ENCODE measurements around the gene CATSPERZ. TPM values are rescaled to one million over a fixed set of nuclear protein-coding genes. Genes with fewer than 3 reads are reported as not detected.
"Not testable (repeated sequence)": the region's sequence is repeated elsewhere in the genome, so short reads cannot be mapped to it uniquely, and the experiment has no call there.

The CATSPERZ gene
- total RNA-seq, 2 experiments from 2014 or later: not detected

DNA sequence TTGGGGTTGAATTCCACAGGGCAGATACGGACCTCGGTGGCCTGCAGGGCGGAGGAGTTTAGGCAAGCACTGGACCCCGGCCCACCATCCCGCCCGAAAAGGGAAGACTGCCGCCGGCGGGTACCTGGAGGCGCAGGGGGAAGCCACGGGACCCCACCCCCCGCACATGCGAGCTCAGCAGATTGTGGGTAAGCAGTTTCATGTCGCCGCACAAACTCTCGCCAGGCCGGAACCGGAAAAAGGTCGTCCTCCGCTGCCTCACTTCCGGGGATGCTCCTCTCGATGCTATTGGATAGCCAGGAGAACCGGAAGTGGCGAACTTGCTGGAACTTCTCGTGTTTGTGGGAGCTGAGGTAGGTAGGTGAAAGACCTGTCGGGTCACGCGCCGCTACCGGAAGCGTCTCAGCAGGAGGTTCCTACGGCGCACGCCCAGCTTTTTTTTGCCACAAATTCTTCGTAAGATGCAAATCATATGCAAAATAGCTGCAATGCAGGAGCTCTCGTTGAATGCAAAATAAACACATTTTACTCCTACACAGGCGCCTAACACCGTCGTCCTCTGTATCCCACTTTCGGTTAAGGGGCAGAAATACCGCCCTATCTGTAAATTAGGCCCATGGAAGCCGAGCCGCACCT is 17.3 kb downstream of the CATSPERZ start, which contains the start of gene TRMT112:
Gene TRMT112 (minus strand): TSS at position 235 of the 636 bp plus-strand sequence. CDS start 33 bp downstream, at position 202.
- CTCF ChIA-PET: interaction anchor here (0.6 to 5.3 kb wide), 33 partner anchors 8 to 800 kb away, joined by 3 to 137 read pairs (median 4); partner anchors contain the start of genes BAD, CCDC88B, ESRRA and FERMT3
- no peaks in the 10 kb centered on the region for H3K27me3 Mint-ChIP-seq (ENCODE audit: low read depth)
- H3K4me3 Mint-ChIP-seq: peak within 1 kb of the TSS; percentile 89
- peak within 1 kb of the TSS; percentile 100 for H3K27ac Mint-ChIP-seq
- peaks cover 54% of the 10 kb centered on the region for H3K4me1 Mint-ChIP-seq (ENCODE audit: low read depth)
- peak; percentile 76 for ATAC-seq
- no peaks in the 10 kb centered on the region for H3K9me3 Mint-ChIP-seq (ENCODE audit: insufficient read depth)
- peak; percentile 99 for DNase-seq
- peaks cover 48% of the 10 kb centered on the region for H3K36me3 Mint-ChIP-seq (ENCODE audit: low read depth)
- POLR2A ChIA-PET: interaction anchor here (0.7 to 3.9 kb wide), 24 partner anchors 10 to 794 kb away, joined by 3 to 44 read pairs (median 4); partner anchors contain the start of genes BAD, CCDC88B, ESRRA and FERMT3

DNA sequence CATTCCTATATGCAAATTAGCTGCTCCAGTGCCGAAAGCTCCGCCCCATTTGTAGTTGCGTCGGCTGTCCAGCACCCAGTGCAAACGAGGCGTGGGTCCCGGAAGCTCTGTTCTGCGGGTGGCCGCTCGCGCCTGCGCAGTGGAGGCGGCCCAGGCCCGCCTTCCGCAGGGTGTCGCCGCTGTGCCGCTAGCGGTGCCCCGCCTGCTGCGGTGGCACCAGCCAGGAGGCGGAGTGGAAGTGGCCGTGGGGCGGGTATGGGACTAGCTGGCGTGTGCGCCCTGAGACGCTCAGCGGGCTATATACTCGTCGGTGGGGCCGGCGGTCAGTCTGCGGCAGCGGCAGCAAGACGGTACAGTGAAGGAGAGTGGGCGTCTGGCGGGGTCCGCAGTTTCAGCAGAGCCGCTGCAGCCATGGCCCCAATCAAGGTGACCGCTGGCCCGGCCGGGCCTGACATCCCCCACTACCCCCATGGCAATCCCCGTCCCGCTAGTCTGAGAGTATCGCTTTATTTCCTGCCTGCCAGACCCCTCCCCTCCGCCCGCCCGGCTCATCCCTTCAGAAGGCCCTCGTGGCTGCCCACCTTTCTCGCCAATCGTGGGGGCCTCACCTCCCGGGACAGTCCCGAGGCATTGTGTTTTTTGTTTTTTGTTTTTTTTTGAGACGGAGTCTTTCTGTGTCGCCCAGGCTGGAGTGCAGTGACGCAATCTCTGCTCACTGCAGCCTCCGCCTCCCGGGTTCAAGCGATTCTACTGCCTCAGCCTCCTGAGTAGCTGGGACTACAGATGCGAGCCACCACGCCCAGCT is 18.0 kb downstream of the CATSPERZ start, which contains the start of gene PRDX5:
Gene PRDX5 (plus strand): TSS at position 161 of the 805 bp plus-strand sequence. CDS start 95 bp downstream, at position 256.
- ChIA-PET POLR2A (interaction anchor here (0.7 to 3.9 kb wide), 22 partner anchors 9 to 794 kb away, joined by 3 to 44 read pairs (median 4); partner anchors contain the start of genes BAD, CCDC88B, ESRRA and FERMT3), CTCF (interaction anchor here (0.6 to 5.3 kb wide), 31 partner anchors 9 to 481 kb away, joined by 3 to 137 read pairs (median 4); partner anchors contain the start of genes BAD, CCDC88B, ESRRA and FERMT3)
- DNase-seq (peak; percentile 96), ATAC-seq (peak; percentile 80)
- Mint-ChIP-seq H3K4me3 (peak within 1 kb of the TSS; percentile 89), H3K27me3 (ENCODE audit: low read depth) (no peaks in the 10 kb centered on the region), H3K4me1 (ENCODE audit: low read depth) (peaks cover 47% of the 10 kb centered on the region), H3K27ac (peak within 1 kb of the TSS; percentile 100), H3K9me3 (ENCODE audit: insufficient read depth) (no peaks in the 10 kb centered on the region), H3K36me3 (ENCODE audit: low read depth) (peaks cover 41% of the 10 kb centered on the region)

DNA sequence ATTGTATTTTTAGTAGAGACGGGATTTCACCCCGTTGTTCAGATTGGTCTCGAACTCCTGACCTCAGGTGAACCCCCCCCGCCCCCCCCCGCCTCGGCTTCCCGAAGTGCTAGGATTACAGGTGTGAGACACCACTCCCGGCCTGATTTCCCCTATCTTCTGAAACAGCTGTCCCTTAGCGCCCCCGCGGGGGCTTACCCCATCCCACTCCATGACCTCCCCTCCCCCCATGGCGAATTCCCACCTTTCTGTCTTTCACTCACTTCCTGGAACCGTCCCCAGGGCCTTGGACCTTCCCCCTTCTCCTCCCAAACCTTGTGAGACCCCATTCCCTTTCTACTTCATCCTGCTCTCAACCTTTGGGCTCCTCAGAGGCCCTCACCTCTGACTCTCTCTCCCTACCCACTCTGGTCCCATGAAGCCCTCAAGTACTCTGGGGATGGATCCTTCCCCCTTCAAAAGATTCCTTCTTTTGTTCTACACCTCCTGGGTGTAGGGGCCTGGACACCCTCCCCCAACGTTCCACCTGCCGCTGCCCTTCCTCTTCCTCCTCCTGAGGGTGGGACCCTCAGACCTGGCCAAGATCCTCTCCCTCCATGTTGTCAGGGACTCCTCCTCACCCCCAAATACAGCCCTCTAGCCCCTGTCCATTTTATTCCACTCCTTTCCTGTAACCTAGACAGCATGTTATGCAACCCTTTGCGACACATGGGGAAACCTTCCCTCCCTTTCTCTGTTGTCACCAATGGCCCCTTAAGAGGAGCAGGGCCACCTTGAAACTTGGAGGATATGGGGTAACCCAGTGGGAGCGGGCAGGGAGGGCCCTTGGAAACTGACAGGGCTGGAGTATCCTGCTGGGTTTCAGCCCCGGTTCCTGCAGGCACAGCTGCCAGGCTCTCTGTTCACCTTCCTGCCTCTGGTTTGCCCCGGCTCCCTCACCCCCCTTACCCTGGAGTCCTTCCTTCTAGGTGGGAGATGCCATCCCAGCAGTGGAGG is 18.9 kb downstream of the CATSPERZ start:
- H3K4me1 Mint-ChIP-seq (ENCODE audit: low read depth): peaks cover 44% of the 10 kb centered on the region
- peak overlapping the region; percentile 89 for H3K4me3 Mint-ChIP-seq
- ChIA-PET CTCF (interaction anchor here (1.2 to 5.3 kb wide), 7 partner anchors 13 to 115 kb away, joined by 3 to 137 read pairs (median 17); partner anchors contain the start of genes CCDC88B, ESRRA and FERMT3), POLR2A (interaction anchor here (2.3 to 3.9 kb wide), 5 partner anchors 13 to 112 kb away, joined by 12 to 44 read pairs (median 37); partner anchors contain the start of genes CCDC88B, ESRRA and FERMT3)
- no peak for ATAC-seq
- DNase-seq: no peak
- peaks cover 40% of the 10 kb centered on the region for H3K36me3 Mint-ChIP-seq (ENCODE audit: low read depth)
- no peaks in the 10 kb centered on the region for H3K9me3 Mint-ChIP-seq (ENCODE audit: insufficient read depth)
- peak overlapping the region; percentile 100 for H3K27ac Mint-ChIP-seq
- H3K27me3 Mint-ChIP-seq (ENCODE audit: low read depth): no peaks in the 10 kb centered on the region

DNA sequence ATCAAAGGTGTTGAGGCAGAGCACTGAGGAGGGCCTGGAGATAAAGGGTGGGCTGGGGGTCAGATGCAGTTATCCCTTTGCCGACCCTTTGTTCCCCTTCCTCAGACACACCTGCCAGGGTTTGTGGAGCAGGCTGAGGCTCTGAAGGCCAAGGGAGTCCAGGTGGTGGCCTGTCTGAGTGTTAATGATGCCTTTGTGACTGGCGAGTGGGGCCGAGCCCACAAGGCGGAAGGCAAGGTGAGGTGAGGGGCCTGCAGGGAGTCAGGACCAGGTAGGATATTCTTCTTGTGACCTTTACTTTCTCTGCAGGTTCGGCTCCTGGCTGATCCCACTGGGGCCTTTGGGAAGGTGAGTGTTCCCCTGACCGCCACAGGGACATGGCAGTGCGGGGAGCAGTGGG is 20.4 kb downstream of the CATSPERZ start:
- ChIA-PET CTCF (interaction anchor here (5.3 kb wide), 1 partner anchor 12 kb away, joined by 137 read pairs; no protein-coding TSS in a partner anchor), POLR2A (no interaction called here)
- Mint-ChIP-seq H3K36me3 (ENCODE audit: low read depth) (peaks cover 30% of the 10 kb centered on the region), H3K4me1 (ENCODE audit: low read depth) (peaks cover 43% of the 10 kb centered on the region), H3K27ac (no peak overlapping the region), H3K9me3 (ENCODE audit: insufficient read depth) (no peaks in the 10 kb centered on the region), H3K4me3 (no peak overlapping the region), H3K27me3 (ENCODE audit: low read depth) (no peaks in the 10 kb centered on the region)
- ATAC-seq (no peak), DNase-seq (no peak)

DNA sequence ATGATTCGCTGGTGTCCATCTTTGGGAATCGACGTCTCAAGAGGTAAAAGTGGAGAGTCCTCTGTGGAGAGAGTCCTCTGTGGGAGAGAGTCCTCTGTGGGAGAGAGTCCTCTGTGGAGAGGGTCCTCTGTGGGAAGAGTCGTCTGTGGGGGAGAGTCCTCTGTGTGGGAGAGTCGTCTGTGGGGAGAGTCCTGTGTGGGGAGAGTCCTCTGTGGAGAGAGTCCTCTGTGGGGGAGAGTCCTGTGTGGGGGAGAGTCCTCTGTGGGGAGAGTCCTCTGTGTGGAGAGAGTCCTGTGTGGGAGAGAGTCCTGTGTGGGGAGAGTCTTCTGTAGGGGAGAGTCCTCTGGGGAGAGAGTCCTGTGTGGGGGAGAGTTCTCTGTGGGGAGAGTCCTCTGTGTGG is 20.9 kb downstream of the CATSPERZ start:
- no peak overlapping the region for H3K4me3 Mint-ChIP-seq
- H3K27ac Mint-ChIP-seq: peak overlapping the region; percentile 57
- POLR2A ChIA-PET: no interaction called here

DNA sequence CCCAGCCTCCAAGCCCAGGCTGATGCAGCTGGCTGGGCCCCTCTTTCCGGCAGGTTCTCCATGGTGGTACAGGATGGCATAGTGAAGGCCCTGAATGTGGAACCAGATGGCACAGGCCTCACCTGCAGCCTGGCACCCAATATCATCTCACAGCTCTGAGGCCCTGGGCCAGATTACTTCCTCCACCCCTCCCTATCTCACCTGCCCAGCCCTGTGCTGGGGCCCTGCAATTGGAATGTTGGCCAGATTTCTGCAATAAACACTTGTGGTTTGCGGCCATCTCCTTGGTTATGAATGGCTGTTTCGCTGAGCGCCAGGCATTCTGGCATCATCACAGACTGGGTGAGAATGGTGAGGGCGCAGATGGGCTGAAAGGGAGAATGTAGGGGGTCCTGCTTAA is 21.4 kb downstream of the CATSPERZ start:
- CTCF ChIA-PET: interaction anchor here (0.9 kb wide), 1 partner anchor 117 kb away, joined by 3 read pairs; no protein-coding TSS in a partner anchor
- H3K36me3 Mint-ChIP-seq (ENCODE audit: low read depth): peaks cover 26% of the 10 kb centered on the region
- peaks cover 38% of the 10 kb centered on the region for H3K4me1 Mint-ChIP-seq (ENCODE audit: low read depth)
- H3K27me3 Mint-ChIP-seq (ENCODE audit: low read depth): no peaks in the 10 kb centered on the region
- ATAC-seq (no peak), DNase-seq (no peak)
- H3K4me3 Mint-ChIP-seq: no peak overlapping the region
- peak overlapping the region; percentile 43 for H3K27ac Mint-ChIP-seq
- no peaks in the 10 kb centered on the region for H3K9me3 Mint-ChIP-seq (ENCODE audit: insufficient read depth)
- POLR2A ChIA-PET: no interaction called here

More for the DNA sequence above, 20.9 kb downstream of the CATSPERZ start:
- ATAC-seq: no peak
- H3K27me3 Mint-ChIP-seq (ENCODE audit: low read depth): no peaks in the 10 kb centered on the region
- H3K9me3 Mint-ChIP-seq (ENCODE audit: insufficient read depth): no peaks in the 10 kb centered on the region
- peaks cover 43% of the 10 kb centered on the region for H3K4me1 Mint-ChIP-seq (ENCODE audit: low read depth)
- H3K36me3 Mint-ChIP-seq (ENCODE audit: low read depth): peaks cover 30% of the 10 kb centered on the region
- DNase-seq: no peak
- CTCF ChIA-PET: no interaction called here

DNA sequence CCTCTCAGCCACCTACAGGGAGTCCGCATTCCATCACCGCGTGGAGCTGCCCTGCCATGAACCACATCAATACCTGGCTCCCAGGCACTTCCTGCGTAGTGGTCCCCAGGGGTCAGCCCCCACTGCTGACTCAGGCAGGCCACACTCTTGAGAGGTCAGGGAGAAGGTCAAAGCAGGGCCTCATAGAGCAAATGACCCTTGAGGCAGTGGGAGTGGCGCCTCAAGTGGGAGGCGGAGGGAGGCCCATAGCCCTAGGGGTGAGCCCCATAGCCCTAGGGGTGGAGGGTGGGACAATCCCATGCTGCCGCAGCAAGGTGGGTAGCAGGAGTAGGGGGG is 22.7 kb downstream of the CATSPERZ start:
- H3K4me3 Mint-ChIP-seq: no peak overlapping the region
- ChIA-PET CTCF (interaction anchor here (0.6 to 1.4 kb wide), 2 partner anchors 9 to 32 kb away, joined by 3 to 7 read pairs; no protein-coding TSS in a partner anchor), POLR2A (interaction anchor here (1.6 kb wide), 1 partner anchor 17 kb away, joined by 4 read pairs; the partner anchor contains the start of gene CCDC88B)
- H3K27me3 Mint-ChIP-seq (ENCODE audit: low read depth): peaks cover 2% of the 10 kb centered on the region
- ATAC-seq (no peak), DNase-seq (no peak)
- no peaks in the 10 kb centered on the region for H3K9me3 Mint-ChIP-seq (ENCODE audit: insufficient read depth)
- no peak overlapping the region for H3K27ac Mint-ChIP-seq
- H3K36me3 Mint-ChIP-seq (ENCODE audit: low read depth): peaks cover 14% of the 10 kb centered on the region
- H3K4me1 Mint-ChIP-seq (ENCODE audit: low read depth): peaks cover 31% of the 10 kb centered on the region

DNA sequence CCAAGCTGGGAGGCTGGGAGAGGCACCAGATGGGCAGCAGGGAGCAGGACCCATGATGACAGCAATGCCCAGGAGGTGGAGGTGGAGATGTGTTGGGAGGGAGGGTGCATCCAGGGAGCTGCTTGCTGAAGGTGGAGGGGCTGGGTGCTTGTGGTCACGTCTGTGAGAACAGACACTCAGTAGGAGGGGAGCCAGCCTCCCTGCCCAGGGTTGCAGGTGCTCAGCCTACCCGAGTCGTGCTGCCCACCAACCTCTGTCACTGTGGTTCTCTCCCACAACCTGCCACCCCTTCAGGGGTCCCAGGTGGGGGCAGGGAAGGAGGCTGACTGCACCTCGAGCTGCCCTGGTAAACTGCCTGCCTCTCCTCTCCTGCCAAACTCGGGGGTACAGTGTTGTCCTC is 23.2 kb downstream of the CATSPERZ start:
- Mint-ChIP-seq H3K9me3 (ENCODE audit: insufficient read depth) (no peaks in the 10 kb centered on the region), H3K4me1 (ENCODE audit: low read depth) (peaks cover 27% of the 10 kb centered on the region), H3K36me3 (ENCODE audit: low read depth) (peaks cover 14% of the 10 kb centered on the region), H3K4me3 (no peak overlapping the region), H3K27me3 (ENCODE audit: low read depth) (peaks cover 2% of the 10 kb centered on the region), H3K27ac (no peak overlapping the region)
- DNase-seq (no peak), ATAC-seq (no peak)
- CTCF ChIA-PET: interaction anchor here (1.4 kb wide), 1 partner anchor 8 kb away, joined by 7 read pairs; no protein-coding TSS in a partner anchor
- POLR2A ChIA-PET: interaction anchor here (0.5 to 1.6 kb wide), 4 partner anchors 14 to 507 kb away, joined by 3 to 5 read pairs (median 4); partner anchors contain the start of gene CCDC88B

DNA sequence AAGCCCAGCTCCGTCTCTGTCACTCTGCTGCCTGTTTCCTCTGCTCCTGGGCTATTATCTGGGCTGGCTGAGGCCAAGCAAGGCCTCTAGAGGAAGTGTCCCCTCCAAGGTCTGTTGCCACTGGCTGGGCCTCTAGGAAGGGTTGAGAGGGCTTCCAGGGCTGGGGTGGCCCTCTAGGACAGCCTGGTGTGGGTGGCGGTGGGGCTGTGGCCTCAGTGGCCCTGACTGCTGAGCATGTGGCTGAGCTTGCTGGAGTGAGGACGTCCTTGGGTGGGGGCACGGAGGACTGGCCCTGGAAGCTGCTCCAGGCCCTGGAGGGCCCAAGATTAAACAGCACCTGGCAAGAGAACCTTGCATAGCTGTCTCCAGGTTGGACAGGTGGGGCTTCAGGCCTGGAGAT is 23.8 kb downstream of the CATSPERZ start:
- ChIA-PET POLR2A (interaction anchor here (0.5 to 1.6 kb wide), 4 partner anchors 15 to 507 kb away, joined by 3 to 5 read pairs (median 4); partner anchors contain the start of gene CCDC88B), CTCF (interaction anchor here (1.4 kb wide), 1 partner anchor 8 kb away, joined by 7 read pairs; no protein-coding TSS in a partner anchor)
- not testable (repeated sequence) for H3K4me3 Mint-ChIP-seq; H3K9me3 Mint-ChIP-seq (ENCODE audit: insufficient read depth); ATAC-seq; H3K27ac Mint-ChIP-seq; H3K27me3 Mint-ChIP-seq (ENCODE audit: low read depth); DNase-seq
- peaks cover 14% of the 10 kb centered on the region for H3K36me3 Mint-ChIP-seq (ENCODE audit: low read depth)
- H3K4me1 Mint-ChIP-seq (ENCODE audit: low read depth): peaks cover 23% of the 10 kb centered on the region

DNA sequence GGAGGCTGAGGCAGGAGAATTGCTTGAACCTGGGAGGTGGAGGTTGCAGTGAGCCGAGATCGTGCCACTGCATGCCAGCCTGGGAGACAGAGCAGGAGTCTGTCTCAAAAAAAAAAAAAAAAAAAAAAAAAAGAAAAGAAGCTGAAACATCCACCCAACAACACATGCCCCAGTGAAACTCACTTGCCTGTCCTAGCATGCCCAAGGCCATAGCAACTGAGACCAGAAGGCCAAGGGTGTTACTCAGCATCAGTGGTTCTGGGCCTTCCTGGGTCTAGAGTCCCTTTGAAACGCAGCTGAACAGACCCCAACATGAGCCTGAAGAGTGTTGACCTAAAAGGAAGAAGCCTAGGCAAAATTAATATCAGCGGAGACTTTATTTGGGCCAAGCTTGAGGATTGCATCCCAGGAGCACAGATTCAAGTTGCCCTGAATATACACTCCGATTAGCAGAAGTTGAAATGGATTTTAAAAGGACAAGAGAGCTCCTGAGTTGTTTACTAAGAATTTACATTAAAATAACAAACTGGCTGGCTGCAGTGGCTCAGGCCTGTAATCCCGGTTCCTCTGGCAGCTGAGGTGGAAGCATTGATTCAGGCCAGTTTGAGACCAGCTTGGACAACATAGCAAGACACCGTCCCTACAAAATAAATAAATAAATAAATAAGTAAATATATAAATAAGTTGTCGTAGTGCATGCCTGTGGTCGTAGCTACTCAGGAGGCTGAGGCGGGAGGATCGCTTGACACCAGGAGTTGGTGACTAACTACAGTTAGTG is 24.7 kb downstream of the CATSPERZ start:
- ChIA-PET CTCF (no interaction called here), POLR2A (no interaction called here)
- Mint-ChIP-seq H3K36me3 (ENCODE audit: low read depth) (peaks cover 14% of the 10 kb centered on the region), H3K27ac (no peak overlapping the region), H3K27me3 (ENCODE audit: low read depth) (peaks cover 2% of the 10 kb centered on the region), H3K4me1 (ENCODE audit: low read depth) (peaks cover 16% of the 10 kb centered on the region), H3K4me3 (no peak overlapping the region), H3K9me3 (ENCODE audit: insufficient read depth) (no peaks in the 10 kb centered on the region)
- ATAC-seq (no peak), DNase-seq (no peak)
